GM21515 (cell line): Measurements from ENCODE around the gene ABCG5.

ENCODE experiments used
- ATAC-seq: cut with Tn5 transposase; IDR thresholded peaks from one replicate; pipeline ENCODE4 v1.9.1; 2021; ENCODE audit not compliant: unreplicated experiment

ABCG5 gene

GRCh38 chr2:43842866-43843226 is 4.2 kb upstream of the ABCG5 start:
- ATAC-seq, result no peak

GRCh38 chr2:43841949-43842865 is 3.6 kb upstream of the ABCG5 start:
- ATAC-seq, result no peak

- ATAC-seq, result no peak
Measured at GRCh38 chr2:43840965-43841364, 2.3 kb upstream of the ABCG5 start.

GRCh38 chr2:43839776-43840564 is 1.3 kb upstream of the ABCG5 start:
- no peak for ATAC-seq

- ATAC-seq, result no peak
Measured at GRCh38 chr2:43837831-43838559, 644 bp downstream of the ABCG5 start.

- no peak for ATAC-seq
Measured at GRCh38 chr2:43837033-43837432, 1.6 kb downstream of the ABCG5 start.

GRCh38 chr2:43832457-43832856 is 6.2 kb downstream of the ABCG5 start:
- ATAC-seq, result no peak

- no peak for ATAC-seq
Measured at GRCh38 chr2:43831543-43832294, 6.9 kb downstream of the ABCG5 start.

GRCh38 chr2:43826305-43827250 is 12.1 kb downstream of the ABCG5 start:
- ATAC-seq, result no peak

GRCh38 chr2:43825841-43826240 is 12.8 kb downstream of the ABCG5 start:
- ATAC-seq, result no peak

GRCh38 chr2:43824951-43825493 is 13.6 kb downstream of the ABCG5 start:
- no peak for ATAC-seq

- ATAC-seq, result no peak
Measured at GRCh38 chr2:43824512-43824911, 14.1 kb downstream of the ABCG5 start.

- no peak for ATAC-seq
Measured at GRCh38 chr2:43823751-43824150, 14.9 kb downstream of the ABCG5 start.

- ATAC-seq, result no peak
Measured at GRCh38 chr2:43822839-43823238, 15.8 kb downstream of the ABCG5 start.

- no peak for ATAC-seq
Measured at GRCh38 chr2:43819491-43820163, 19.0 kb downstream of the ABCG5 start.

- ATAC-seq, result no peak
Measured at GRCh38 chr2:43818761-43819160, 19.9 kb downstream of the ABCG5 start.

GRCh38 chr2:43814711-43815110 is 23.9 kb downstream of the ABCG5 start:
- ATAC-seq, result no peak

GRCh38 chr2:43812947-43813346 is 25.7 kb downstream of the ABCG5 start:
- ATAC-seq, result no peak

GRCh38 chr2:43812006-43812405 is 26.6 kb downstream of the ABCG5 start:
- no peak for ATAC-seq
